Smooth muscle cell (in vitro differentiated cells): ENCODE data around the gene WDR70. TPM values are rescaled to one million over a fixed set of nuclear protein-coding genes. Genes with fewer than 3 reads are reported as not detected.
"Not testable (repeated sequence)": the region's sequence is repeated elsewhere in the genome, so short reads cannot be mapped to it uniquely, and the experiment has no call there.

Experiments used
- DNase-seq: peaks from one replicate; lab custom pipeline; 2025; ENCODE audit not compliant: unreplicated experiment; lab: John Stamatoyannopoulos, UW
- H2AFZ ChIP-seq: fragments of 200-600 bp; sonication (generic); 2 replicates; pipeline ENCODE4 v1.6.0; 2016; ENCODE audit warnings: antibody characterized with exemption, low read depth, mild to moderate bottlenecking
- H3F3A ChIP-seq: fragments of 200-600 bp; sonication (generic); 2 replicates; pipeline ENCODE4 v1.6.0; 2017; ENCODE audit warnings: antibody characterized with exemption, low read depth
- H3K27ac ChIP-seq: fragments of 200-600 bp; sonication (generic); 2 replicates; pipeline ENCODE4 v1.5.1; 2016; ENCODE audit warnings: low read depth, mild to moderate bottlenecking
- H3K27me3 ChIP-seq: fragments of 200-600 bp; sonication (generic); 2 replicates; pipeline ENCODE4 v1.6.1; 2016; ENCODE audit warnings: low read depth, mild to moderate bottlenecking
- H3K36me3 ChIP-seq: fragments of 200-600 bp; sonication (generic); 2 replicates; pipeline ENCODE4 v1.5.1; 2016; ENCODE audit warnings: low read depth
- H3K4me1 ChIP-seq: fragments of 200-600 bp; sonication (generic); 2 replicates; pipeline ENCODE4 v1.5.1; 2016; ENCODE audit warnings: low read depth
- H3K4me2 ChIP-seq: fragments of 200-600 bp; sonication (generic); 2 replicates; pipeline ENCODE4 v1.6.0; 2016; ENCODE audit warnings: mild to moderate bottlenecking
- H3K4me3 ChIP-seq: fragments of 200-600 bp; sonication (generic); 2 replicates; pipeline ENCODE4 v1.5.1; 2016; ENCODE audit warnings: mild to moderate bottlenecking
- H3K79me2 ChIP-seq: fragments of 200-600 bp; sonication (generic); 2 replicates; pipeline ENCODE4 v1.6.0; 2016; ENCODE audit warnings: low read depth, mild to moderate bottlenecking
- H3K9ac ChIP-seq: fragments of 200-600 bp; sonication (generic); 2 replicates; pipeline ENCODE4 v1.6.0; 2016; ENCODE audit warnings: low read depth
- H3K9me3 ChIP-seq: fragments of 200-600 bp; sonication (generic); replicated peaks from 2 replicates; pipeline ENCODE4 v1.5.1; 2016; ENCODE audit warnings: low read depth
- H4K20me1 ChIP-seq: fragments of 200-600 bp; sonication (generic); 2 replicates; pipeline ENCODE4 v1.6.0; 2016; ENCODE audit warnings: low read depth
- CTCF ChIP-seq: fragments of 200-600 bp; sonication (generic); IDR thresholded peaks from 2 replicates; pipeline ENCODE4 v1.5.1; 2017; ENCODE audit warnings: borderline replicate concordance, mild to moderate bottlenecking, antibody characterized with exemption; ENCODE audit not compliant: insufficient read depth, poor library complexity, severe bottlenecking
- WGBS: methylation state at CpG from one replicate; pipeline ENCODE4 v1.1.7; 2016; ENCODE audit warnings: low lambda C conversion rate; 5-methylcytosine and 5-hydroxymethylcytosine counted together
- polyA plus RNA-seq: library from polyadenylated mRNA; unstranded; fragments of >200 nt; fragmentation: Nextera tagmentation; extraction: Ambion mirVana; gene quantifications from 2 replicates; pipeline ENCODE4 v1.2.1, GENCODE V29; 2016
- total RNA-seq: library from RNA; depleted of rRNA; stranded (reverse); fragments of >200 nt; gene quantifications from 2 replicates; pipeline ENCODE4 v1.2.3, GENCODE V29; 2014

Gene WDR70
- total and polyA plus RNA-seq, 2 experiments from 2014 or later = 17.8 to 28.7 TPM

- 81% methylated on average over 5 of the region's 5 CpGs for WGBS
- no peak overlapping the region for H3K27ac ChIP-seq
- no peak for DNase-seq
- no peaks in the 10 kb centered on the region for H3F3A ChIP-seq
- no peak for TF ChIP-seq CTCF
- no peaks in the 10 kb centered on the region for H4K20me1 ChIP-seq
- H3K4me2 ChIP-seq = no peak overlapping the region
- H3K79me2 ChIP-seq = peaks cover 7% of the 10 kb centered on the region
- no peak overlapping the region for H3K9ac ChIP-seq
- H3K4me3 ChIP-seq = no peak overlapping the region
- H3K9me3 ChIP-seq = no peaks in the 10 kb centered on the region
- H3K36me3 ChIP-seq = no peaks in the 10 kb centered on the region
- H3K27me3 ChIP-seq = no peaks in the 10 kb centered on the region
- no peaks in the 10 kb centered on the region for H3K4me1 ChIP-seq
- H2AFZ ChIP-seq = no peak overlapping the region
Measured at GRCh38 chr5:37506722-37507121, 127.6 kb downstream of the WDR70 start.

GRCh38 chr5:37511646-37512045 is 132.5 kb downstream of the WDR70 start:
- 96% methylated on average over 1 of the region's 1 CpG for WGBS
- Histone ChIP-seq H2AFZ (no peak overlapping the region), H3K4me3 (no peak overlapping the region), H3K4me2 (no peak overlapping the region), H3K9ac (no peak overlapping the region), H3K27ac (no peak overlapping the region), H4K20me1 (no peaks in the 10 kb centered on the region), H3K4me1 (no peaks in the 10 kb centered on the region), H3K79me2 (peaks cover 7% of the 10 kb centered on the region), H3K9me3 (no peaks in the 10 kb centered on the region), H3K27me3 (no peaks in the 10 kb centered on the region), H3K36me3 (no peaks in the 10 kb centered on the region), H3F3A (no peaks in the 10 kb centered on the region)
- TF ChIP-seq CTCF = no peak
- no peak for DNase-seq

GRCh38 chr5:37514946-37515345 is 135.8 kb downstream of the WDR70 start:
- Histone ChIP-seq H3K79me2 (peaks cover 3% of the 10 kb centered on the region), H3F3A (no peaks in the 10 kb centered on the region), H2AFZ (no peak overlapping the region), H3K36me3 (no peaks in the 10 kb centered on the region), H4K20me1 (no peaks in the 10 kb centered on the region), H3K27ac (no peak overlapping the region), H3K9me3 (peaks cover 3% of the 10 kb centered on the region), H3K27me3 (no peaks in the 10 kb centered on the region), H3K4me3 (no peak overlapping the region), H3K9ac (no peak overlapping the region), H3K4me1 (no peaks in the 10 kb centered on the region), H3K4me2 (no peak overlapping the region)
- WGBS = 92% methylated on average over 1 of the region's 1 CpG
- no peak for TF ChIP-seq CTCF
- no peak for DNase-seq

GRCh38 chr5:37517686-37518085 is 138.6 kb downstream of the WDR70 start:
- WGBS = 98% methylated on average over 3 of the region's 3 CpGs
- H3K9me3 ChIP-seq = peaks cover 3% of the 10 kb centered on the region
- no peak overlapping the region for H3K4me2 ChIP-seq
- H4K20me1 ChIP-seq = no peaks in the 10 kb centered on the region
- H3K4me3 ChIP-seq = no peak overlapping the region
- H3K27ac ChIP-seq = no peak overlapping the region
- H2AFZ ChIP-seq = no peak overlapping the region
- no peaks in the 10 kb centered on the region for H3K79me2 ChIP-seq
- H3K27me3 ChIP-seq = no peaks in the 10 kb centered on the region
- TF ChIP-seq CTCF = no peak
- no peak overlapping the region for H3K9ac ChIP-seq
- H3K36me3 ChIP-seq = no peaks in the 10 kb centered on the region
- H3K4me1 ChIP-seq = no peaks in the 10 kb centered on the region
- no peak for DNase-seq
- no peaks in the 10 kb centered on the region for H3F3A ChIP-seq

- H4K20me1 ChIP-seq, H3K4me2 ChIP-seq, H3K27ac ChIP-seq, H3K4me1 ChIP-seq, DNase-seq, H3K9me3 ChIP-seq, H3K4me3 ChIP-seq, H3F3A ChIP-seq, H3K27me3 ChIP-seq, H3K36me3 ChIP-seq, H2AFZ ChIP-seq, H3K9ac ChIP-seq, H3K79me2 ChIP-seq: not testable (repeated sequence)
- WGBS = 96% methylated on average over 5 of the region's 5 CpGs
Measured at GRCh38 chr5:37518356-37518755, 139.2 kb downstream of the WDR70 start.
